K562 (cell line): ENCODE results near the gene UQCRC1. TPM values are rescaled to one million over a fixed set of nuclear protein-coding genes. Genes with fewer than 3 reads are reported as not detected.

Source experiments
- ATAC-seq: fragments of 200-7000 bp; cut with Tn5 transposase; 3 replicates; pipeline ENCODE4 v1.9.1; 2020; ENCODE audit warnings: moderate library complexity
- BruUV-seq: library from RNA; stranded (reverse); fragments of 400-500 nt; replicated peaks from 2 replicates; lab custom pipeline; 2021; lab: Mats Ljungman, UMichigan
- CTCF ChIA-PET: fragments of 300-600 bp; formaldehyde crosslinking; extraction: SDS; loops from one replicate; lab custom pipeline; 2021; ENCODE audit warnings: low intra/inter-chr PET ratio; lab: Yijun Ruan, JAX
- POLR2A ChIA-PET: fragments of 300-600, 350-650 bp; sonication (Branson Sonifier 250); formaldehyde crosslinking; extraction: SDS; loops from one replicate; lab custom pipeline; 2021; ENCODE audit warnings: antibody characterized with exemption, inconsistent platforms; lab: Yijun Ruan, JAX
- DNase-seq, 4 experiments: peaks; one replicate each; pipeline versions ENCODE4 v3.0.0 to v3.0.0-alpha.2; 2011 to 2018; ENCODE audit warnings: low spot score in 3 of 4, mixed read lengths in 3 of 4; ENCODE audit errors: extremely low read depth in 1 of 4
- FAIRE-seq: peaks from 2 replicates; lab custom pipeline; 2011; peaks lifted over from hg19 to GRCh38; lab: Jason Lieb, UNC
- H2AFZ ChIP-seq: 2 replicates; pipeline ENCODE4 v1.6.0; 2011; ENCODE audit warnings: low read depth, low read length, control low read depth, inconsistent platforms
- H3K27ac ChIP-seq: fragments of 200-600 bp; 3 replicates; pipeline ENCODE4 v1.8.0; 2011; ENCODE audit warnings: low read depth, mild to moderate bottlenecking, control low read depth, inconsistent platforms, low read length, moderate library complexity, mixed read lengths; ENCODE audit errors: extremely low read depth
- H3K27me3 ChIP-seq, 2 experiments: fragments of 300-600 bp in 1 of 2; 2 replicates in 1 of 2; 3 replicates in 1 of 2; pipeline versions ENCODE4 v1.6.0 to v1.8.0; 2011; ENCODE audit warnings: inconsistent platforms in 2 of 2, low read length in 2 of 2, mild to moderate bottlenecking in 1 of 2, mixed read lengths in 1 of 2, moderate library complexity in 1 of 2; ENCODE audit not compliant: control insufficient read depth in 2 of 2, insufficient read depth in 2 of 2
- H3K36me3 ChIP-seq: fragments of 300-600 bp; 3 replicates; pipeline ENCODE4 v1.8.0; 2011; ENCODE audit warnings: mild to moderate bottlenecking, low read length, inconsistent platforms; ENCODE audit not compliant: control insufficient read depth, insufficient read depth
- H3K4me1 ChIP-seq, 2 experiments: fragments of 200-600 bp in 1 of 2; replicated peaks in 1 of 2; 2 replicates in 1 of 2; 3 replicates in 1 of 2; pipeline versions ENCODE4 v1.5.1 to v1.8.0; 2011; ENCODE audit warnings: inconsistent platforms in 2 of 2, low read length in 2 of 2, mild to moderate bottlenecking in 1 of 2, mixed read lengths in 1 of 2, moderate library complexity in 1 of 2; ENCODE audit not compliant: control insufficient read depth in 2 of 2, insufficient read depth in 2 of 2
- H3K4me2 ChIP-seq: 2 replicates; pipeline ENCODE4 v1.6.1; 2011; ENCODE audit warnings: low read length, control low read depth, inconsistent platforms, mixed read lengths; ENCODE audit not compliant: insufficient read depth
- H3K4me3 ChIP-seq: fragments of 200-600 bp; sonication (generic), shearing (Covaris generic); 2 replicates; pipeline ENCODE4 v1.5.1; 2016; ENCODE audit warnings: control low read depth, inconsistent platforms
- H3K79me2 ChIP-seq: fragments of 200-600 bp; 3 replicates; pipeline ENCODE4 v1.8.0; 2011; ENCODE audit warnings: low read length, inconsistent platforms; ENCODE audit not compliant: control insufficient read depth, insufficient read depth
- H3K9ac ChIP-seq, 2 experiments: 2 replicates each; pipeline versions ENCODE4 v1.6.0 to v1.6.1; 2011; ENCODE audit warnings: low read depth in 2 of 2, low read length in 2 of 2, control low read depth in 1 of 2, inconsistent platforms in 1 of 2, mild to moderate bottlenecking in 1 of 2, mixed read lengths in 1 of 2; ENCODE audit not compliant: insufficient read depth in 1 of 2
- H3K9me1 ChIP-seq: one replicate; pipeline ENCODE4 v1.6.0; 2011; ENCODE audit warnings: inconsistent platforms, mild to moderate bottlenecking, low read length, moderate library complexity; ENCODE audit not compliant: control insufficient read depth, insufficient read depth
- H3K9me3 ChIP-seq: replicated peaks from 2 replicates; pipeline ENCODE4 v1.5.1; 2011; ENCODE audit warnings: low read depth, low read length, inconsistent platforms; ENCODE audit not compliant: control insufficient read depth, insufficient read depth
- H4K20me1 ChIP-seq: replicated peaks from 2 replicates; pipeline ENCODE4 v1.6.1; 2011; ENCODE audit warnings: low read length, inconsistent platforms, mixed read lengths; ENCODE audit not compliant: control insufficient read depth, insufficient read depth
- CBFA2T2 ChIP-seq: fragments of 450-650 bp; conservative IDR thresholded peaks from 2 replicates; pipeline ENCODE4 v1.6.1; 2017; ENCODE audit warnings: mild to moderate bottlenecking
- CBFA2T3 ChIP-seq: fragments of 450-650 bp; IDR thresholded peaks from 2 replicates; pipeline ENCODE4 v1.6.1; 2017
- NCOR1 ChIP-seq: fragments of 450-650 bp; IDR thresholded peaks from 2 replicates; pipeline ENCODE4 v1.6.1; 2016; ENCODE audit warnings: mild to moderate bottlenecking, moderate library complexity
- NFRKB ChIP-seq: fragments of 450-650 bp; IDR thresholded peaks from 2 replicates; pipeline ENCODE4 v1.6.1; 2016; ENCODE audit warnings: low read depth
- RBM22 ChIP-seq: fragments of 200-400 bp; formaldehyde crosslinking; IDR thresholded peaks from 2 replicates; pipeline ENCODE4 v1.6.1; 2018; ENCODE audit warnings: low read length, low read depth; ENCODE audit not compliant: poor library complexity, severe bottlenecking
- REST ChIP-seq, 2 experiments: fragments of 450-650 bp; formaldehyde crosslinking in 1 of 2; IDR thresholded peaks; 2 replicates each; pipeline versions ENCODE4 v1.4.0 to v1.6.1; 2014 to 2020; ENCODE audit warnings: mild to moderate bottlenecking in 2 of 2, borderline replicate concordance in 1 of 2, low read depth in 1 of 2
- SIN3B ChIP-seq: fragments of 450-650 bp; IDR thresholded peaks from 2 replicates; pipeline ENCODE4 v1.6.1; 2017; ENCODE audit warnings: low read depth, mild to moderate bottlenecking, moderate library complexity
- TCF3 ChIP-seq: sonication (generic); formaldehyde crosslinking; IDR thresholded peaks from 2 replicates; pipeline ENCODE4 v1.4.0; 2020; ENCODE audit warnings: mild to moderate bottlenecking, missing genetic modification reagents
- ZNF184 ChIP-seq: sonication (generic); formaldehyde crosslinking; IDR thresholded peaks from 2 replicates; pipeline ENCODE4 v1.5.0; 2020; ENCODE audit warnings: missing genetic modification reagents
- WGBS: fragments of 100-300 bp; shearing (Covaris generic); methylation state at CpG from one replicate; pipeline ENCODE4 v1.1.6; 2016; ENCODE audit warnings: low coverage, mixed read lengths; ENCODE audit not compliant: insufficient coverage; ENCODE audit errors: missing lambda C conversion rate; 5-methylcytosine and 5-hydroxymethylcytosine counted together
- in situ Hi-C: fragments of 300-500 bp; cut with MboI; formaldehyde crosslinking; loops from 4 replicates; pipeline ENCODE4 v1.15.0; 2018; ENCODE audit warnings: inconsistent platforms, mixed read lengths
- intact Hi-C: fragments of 100-400 bp; cut with micrococcal nuclease; formaldehyde crosslinking; loops from 2 replicates; pipeline ENCODE4 v1.14.2; 2022
- polyA plus RNA-seq, 8 experiments: library from polyadenylated mRNA; depleted of rRNA in 4 of 8; stranded (reverse) in 5 of 8; unstranded in 3 of 8; fragments of >200 nt; fragmentation: Nextera tagmentation in 2 of 8; fragmentation: Illumina TruSeq in 1 of 8; extraction: Ambion mirVana in 2 of 8; extraction: Trizol in 1 of 8; gene quantifications; 2 replicates each; pipeline versions ENCODE4 v1.2.1 to v1.2.3, GENCODE V29; 2011 to 2014; ENCODE audit warnings: inconsistent platforms in 1 of 8, missing spikeins in 1 of 8
- total RNA-seq, 7 experiments: library from RNA; depleted of rRNA in 6 of 7; stranded (reverse); fragments of >200 nt in 6 of 7; fragmentation: Illumina TruSeq in 2 of 7; extraction: Trizol in 2 of 7; gene quantifications; 2 replicates each; pipeline versions ENCODE4 v1.2.1 to v1.2.3, GENCODE V29; 2011 to 2021; ENCODE audit warnings: low replicate concordance in 1 of 7
- TF ChIP-seq, protein P1 (sequence below): fragments of 450-650 bp; IDR thresholded peaks from 2 replicates; pipeline ENCODE4 v1.6.1; 2016; ENCODE audit warnings: antibody characterized with exemption

The UQCRC1 gene
- total and polyA plus RNA-seq, 9 of the 15 experiments (the other 6 are each of a cell fraction or from before 2014, with no cell fraction given): 125 to 424 (median 268) TPM

- Histone ChIP-seq H3K4me2 (no peak overlapping the region), H3K79me2 (no peaks in the 10 kb centered on the region), H3K9me3 (no peaks in the 10 kb centered on the region), H2AFZ (no peak overlapping the region), H3K27me3 (peaks cover 0 to 31% of the 10 kb centered on the region in 2 experiments; a peak in 3 of 5 replicates), H3K9me1 (no peaks in the 10 kb centered on the region), H3K36me3 (0 out of 3 replicates have a peak, but pooled peaks cover 4% of the 10 kb centered on the region), H3K4me3 (no peak overlapping the region), H3K27ac (no peak overlapping the region), H3K4me1 (peaks cover 12 to 48% of the 10 kb centered on the region in 2 experiments; a peak in 4 of 5 replicates), H3K9ac (peak overlapping the region in 1 of 2 experiments; percentile 68; a peak in 2 of 4 replicates), H4K20me1 (no peaks in the 10 kb centered on the region)
- TF ChIP-seq NCOR1 (no peak), SIN3B (no peak), RBM22 (no peak), REST (IDR thresholded peaks at IDR 0.05; ENCODE audit: borderline replicate concordance) (0 out of 2 replicates have a peak, but pooled peaks have one; percentile 9), REST (CRISPR knock-in tag; IDR thresholded peaks at IDR 0.05; ENCODE audit: low read depth) (no peak), CBFA2T2 (peak; percentile 33), CBFA2T3 (peak; percentile 60), TCF3 (CRISPR knock-in tag) (0 out of 2 replicates have a peak, but pooled peaks have one; percentile 27), NFRKB (no peak), ZNF184 (CRISPR knock-in tag) (no peak)
- TF ChIP-seq, protein P1, sequence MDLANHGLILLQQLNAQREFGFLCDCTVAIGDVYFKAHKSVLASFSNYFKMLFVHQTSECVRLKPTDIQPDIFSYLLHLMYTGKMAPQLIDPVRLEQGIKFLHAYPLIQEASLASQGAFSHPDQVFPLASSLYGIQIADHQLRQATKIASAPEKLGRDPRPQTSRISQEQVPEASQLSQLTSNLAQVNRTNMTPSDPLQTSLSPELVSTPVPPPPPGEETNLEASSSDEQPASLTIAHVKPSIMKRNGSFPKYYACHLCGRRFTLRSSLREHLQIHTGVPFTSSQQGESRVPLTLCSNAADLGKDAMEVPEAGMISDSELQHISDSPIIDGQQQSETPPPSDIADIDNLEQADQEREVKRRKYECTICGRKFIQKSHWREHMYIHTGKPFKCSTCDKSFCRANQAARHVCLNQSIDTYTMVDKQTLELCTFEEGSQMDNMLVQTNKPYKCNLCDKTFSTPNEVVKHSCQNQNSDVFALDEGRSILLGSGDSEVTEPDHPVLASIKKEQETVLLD: no peak
- ChIA-PET CTCF (no interaction called here), POLR2A (interaction anchor here (1.0 kb wide), 1 partner anchor 153 kb away, joined by 4 read pairs; no protein-coding TSS in a partner anchor)
- in situ Hi-C loops (no loop called here), intact Hi-C loops (no loop called here)
- FAIRE-seq: no peak
- DNase-seq: peak in 1 of 4 experiments; percentile 27
- WGBS: 18% methylated on average over 12 of the region's 21 CpGs
- no TSS peak for BruUV-seq
- ATAC-seq: 0 out of 3 replicates have a peak, but pooled peaks have one; percentile 8
Measured at GRCh38 chr3:48592519-48593087, 16.8 kb downstream of the UQCRC1 start.
